Measurements from ENCODE around the gene EIF2D.
"Not testable (repeated sequence)": the region's sequence is repeated elsewhere in the genome, so short reads cannot be mapped to it uniquely, and the experiment has no call there.

Gene EIF2D

GRCh38 chr1:206635080-206635977 lies 23.1 kb upstream of the EIF2D start, which contains the start of gene DYRK3:
Gene DYRK3 (plus strand): TSS chr1:206635536. CDS start chr1:206635704, 168 bp downstream.
- peak; percentile 98 for DNase-seq (ENCODE audit: low spot score)

GRCh38 chr1:206634365-206635079 lies 22.3 kb upstream of the EIF2D start:
- peak; percentile 76 for DNase-seq (ENCODE audit: low spot score)

GRCh38 chr1:206633708-206634121 lies 21.4 kb upstream of the EIF2D start:
- peak; percentile 72 for DNase-seq (ENCODE audit: low spot score)

- DNase-seq (ENCODE audit: low spot score), result peak; percentile 77
Measured at GRCh38 chr1:206631085-206631509, 18.8 kb upstream of the EIF2D start.

GRCh38 chr1:206628916-206629315 lies 16.7 kb upstream of the EIF2D start:
- DNase-seq (ENCODE audit: low spot score), result no peak

- not testable (repeated sequence) for DNase-seq (ENCODE audit: low spot score)
Measured at GRCh38 chr1:206626396-206626795, 14.1 kb upstream of the EIF2D start.

- no peak for DNase-seq (ENCODE audit: low spot score)
Measured at GRCh38 chr1:206609229-206609991, 2.9 kb downstream of the EIF2D start.

GRCh38 chr1:206608108-206608698 lies 4.1 kb downstream of the EIF2D start:
- peak; percentile 65 for DNase-seq (ENCODE audit: low spot score)

GRCh38 chr1:206606867-206607266 lies 5.4 kb downstream of the EIF2D start:
- DNase-seq (ENCODE audit: low spot score), result peak; percentile 19

- DNase-seq (ENCODE audit: low spot score), result no peak
Measured at GRCh38 chr1:206604861-206605260, 7.4 kb downstream of the EIF2D start.

GRCh38 chr1:206600527-206600926 lies 11.7 kb downstream of the EIF2D start:
- no peak for DNase-seq (ENCODE audit: low spot score)

- no peak for DNase-seq (ENCODE audit: low spot score)
Measured at GRCh38 chr1:206596319-206596666, 16.0 kb downstream of the EIF2D start.

- no peak for DNase-seq (ENCODE audit: low spot score)
Measured at GRCh38 chr1:206595581-206596318, 16.5 kb downstream of the EIF2D start.

GRCh38 chr1:206593351-206593925 lies 18.8 kb downstream of the EIF2D start:
- DNase-seq (ENCODE audit: low spot score), result no peak

GRCh38 chr1:206591696-206592095 lies 20.6 kb downstream of the EIF2D start:
- no peak for DNase-seq (ENCODE audit: low spot score)

- no peak for DNase-seq (ENCODE audit: low spot score)
Measured at GRCh38 chr1:206591226-206591625, 21.0 kb downstream of the EIF2D start.

GRCh38 chr1:206590025-206590758 lies 22.1 kb downstream of the EIF2D start:
- DNase-seq (ENCODE audit: low spot score), result peak; percentile 52

- peak; percentile 92 for DNase-seq (ENCODE audit: low spot score)
Measured at GRCh38 chr1:206589206-206589605, 23.1 kb downstream of the EIF2D start.

- no peak for DNase-seq (ENCODE audit: low spot score)
Measured at GRCh38 chr1:206588492-206588891, 23.8 kb downstream of the EIF2D start.

GRCh38 chr1:206587904-206588303 lies 24.4 kb downstream of the EIF2D start:
- DNase-seq (ENCODE audit: low spot score), result no peak

All from AG20443 (cell line).